GM23338 (cell line): ENCODE measurements around the gene SLC19A1. TPM values are rescaled to one million over a fixed set of nuclear protein-coding genes. Genes with fewer than 3 reads are reported as not detected.

Experiments
- CREB1 ChIP-seq: fragments of 250-450 bp; sonication (Bioruptor Pico); IDR thresholded peaks from 2 replicates; pipeline ENCODE4 v1.5.0; 2020; ENCODE audit warnings: low read depth, mild to moderate bottlenecking, moderate library complexity
- EZH2 ChIP-seq: fragments of 200-600 bp; sonication (generic); IDR thresholded peaks from one replicate; pipeline ENCODE4 v1.8.0; 2017; ENCODE audit warnings: antibody characterized with exemption, mild to moderate bottlenecking, low read depth; ENCODE audit not compliant: unreplicated experiment
- NANOG ChIP-seq: IDR thresholded peaks from 2 replicates; pipeline ENCODE4 v1.6.1; 2016; ENCODE audit warnings: antibody characterized with exemption, borderline replicate concordance
- POLR2AphosphoS5 ChIP-seq: IDR thresholded peaks from 2 replicates; pipeline ENCODE4 v1.6.1; 2016; ENCODE audit warnings: antibody characterized with exemption, low read depth
- STAT1 ChIP-seq: IDR thresholded peaks from one replicate; pipeline ENCODE4 v1.6.1; 2016; ENCODE audit warnings: antibody characterized with exemption; ENCODE audit not compliant: unreplicated experiment
- ZNF331 ChIP-seq: fragments of 250-450 bp; sonication (Bioruptor Pico); IDR thresholded peaks from 2 replicates; pipeline ENCODE4 v1.5.0; 2020; ENCODE audit warnings: low read depth, mild to moderate bottlenecking, moderate library complexity
- polyA plus RNA-seq: library from polyadenylated mRNA; unstranded; fragments of >200 nt; fragmentation: Nextera tagmentation; extraction: Ambion mirVana; gene quantifications from 2 replicates; pipeline ENCODE4 v1.2.1, GENCODE V29; 2016
- total RNA-seq: library from RNA; depleted of rRNA; stranded (reverse); fragments of >200 nt; shearing (Covaris generic); gene quantifications from 2 replicates; pipeline ENCODE4 v1.2.3, GENCODE V29; 2014
- TF ChIP-seq, protein P1 (sequence below): fragments of 250-450 bp; sonication (Bioruptor Pico); IDR thresholded peaks from 2 replicates; pipeline ENCODE4 v1.5.0; 2020; ENCODE audit warnings: mild to moderate bottlenecking, moderate library complexity
- TF ChIP-seq, protein P2 (sequence below): IDR thresholded peaks from one replicate; pipeline ENCODE4 v1.6.1; 2018; ENCODE audit warnings: antibody characterized with exemption; ENCODE audit not compliant: unreplicated experiment

The SLC19A1 gene
- total and polyA plus RNA-seq, 2 experiments from 2014 or later, result 31.2 to 33.0 TPM

DNA sequence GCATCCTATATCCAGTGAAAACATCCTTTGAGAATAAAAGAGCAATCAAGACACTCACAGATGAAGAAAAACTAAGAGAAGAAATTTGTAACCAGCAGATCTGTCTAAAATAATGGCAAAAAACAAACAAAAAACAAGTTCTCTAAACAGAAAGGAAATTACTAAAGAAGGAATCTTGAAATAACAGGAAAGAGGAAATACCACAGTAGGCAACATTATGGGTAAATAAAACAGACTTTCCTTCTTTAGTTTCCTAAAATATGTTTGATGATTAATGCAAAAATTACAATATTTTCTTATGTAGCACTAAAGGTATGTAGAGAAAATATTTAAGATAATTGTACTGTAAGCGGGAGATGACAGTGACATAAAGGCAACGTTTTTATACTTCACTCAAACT is 23.5 kb downstream of the SLC19A1 start (continued):
- TF ChIP-seq, protein P1, sequence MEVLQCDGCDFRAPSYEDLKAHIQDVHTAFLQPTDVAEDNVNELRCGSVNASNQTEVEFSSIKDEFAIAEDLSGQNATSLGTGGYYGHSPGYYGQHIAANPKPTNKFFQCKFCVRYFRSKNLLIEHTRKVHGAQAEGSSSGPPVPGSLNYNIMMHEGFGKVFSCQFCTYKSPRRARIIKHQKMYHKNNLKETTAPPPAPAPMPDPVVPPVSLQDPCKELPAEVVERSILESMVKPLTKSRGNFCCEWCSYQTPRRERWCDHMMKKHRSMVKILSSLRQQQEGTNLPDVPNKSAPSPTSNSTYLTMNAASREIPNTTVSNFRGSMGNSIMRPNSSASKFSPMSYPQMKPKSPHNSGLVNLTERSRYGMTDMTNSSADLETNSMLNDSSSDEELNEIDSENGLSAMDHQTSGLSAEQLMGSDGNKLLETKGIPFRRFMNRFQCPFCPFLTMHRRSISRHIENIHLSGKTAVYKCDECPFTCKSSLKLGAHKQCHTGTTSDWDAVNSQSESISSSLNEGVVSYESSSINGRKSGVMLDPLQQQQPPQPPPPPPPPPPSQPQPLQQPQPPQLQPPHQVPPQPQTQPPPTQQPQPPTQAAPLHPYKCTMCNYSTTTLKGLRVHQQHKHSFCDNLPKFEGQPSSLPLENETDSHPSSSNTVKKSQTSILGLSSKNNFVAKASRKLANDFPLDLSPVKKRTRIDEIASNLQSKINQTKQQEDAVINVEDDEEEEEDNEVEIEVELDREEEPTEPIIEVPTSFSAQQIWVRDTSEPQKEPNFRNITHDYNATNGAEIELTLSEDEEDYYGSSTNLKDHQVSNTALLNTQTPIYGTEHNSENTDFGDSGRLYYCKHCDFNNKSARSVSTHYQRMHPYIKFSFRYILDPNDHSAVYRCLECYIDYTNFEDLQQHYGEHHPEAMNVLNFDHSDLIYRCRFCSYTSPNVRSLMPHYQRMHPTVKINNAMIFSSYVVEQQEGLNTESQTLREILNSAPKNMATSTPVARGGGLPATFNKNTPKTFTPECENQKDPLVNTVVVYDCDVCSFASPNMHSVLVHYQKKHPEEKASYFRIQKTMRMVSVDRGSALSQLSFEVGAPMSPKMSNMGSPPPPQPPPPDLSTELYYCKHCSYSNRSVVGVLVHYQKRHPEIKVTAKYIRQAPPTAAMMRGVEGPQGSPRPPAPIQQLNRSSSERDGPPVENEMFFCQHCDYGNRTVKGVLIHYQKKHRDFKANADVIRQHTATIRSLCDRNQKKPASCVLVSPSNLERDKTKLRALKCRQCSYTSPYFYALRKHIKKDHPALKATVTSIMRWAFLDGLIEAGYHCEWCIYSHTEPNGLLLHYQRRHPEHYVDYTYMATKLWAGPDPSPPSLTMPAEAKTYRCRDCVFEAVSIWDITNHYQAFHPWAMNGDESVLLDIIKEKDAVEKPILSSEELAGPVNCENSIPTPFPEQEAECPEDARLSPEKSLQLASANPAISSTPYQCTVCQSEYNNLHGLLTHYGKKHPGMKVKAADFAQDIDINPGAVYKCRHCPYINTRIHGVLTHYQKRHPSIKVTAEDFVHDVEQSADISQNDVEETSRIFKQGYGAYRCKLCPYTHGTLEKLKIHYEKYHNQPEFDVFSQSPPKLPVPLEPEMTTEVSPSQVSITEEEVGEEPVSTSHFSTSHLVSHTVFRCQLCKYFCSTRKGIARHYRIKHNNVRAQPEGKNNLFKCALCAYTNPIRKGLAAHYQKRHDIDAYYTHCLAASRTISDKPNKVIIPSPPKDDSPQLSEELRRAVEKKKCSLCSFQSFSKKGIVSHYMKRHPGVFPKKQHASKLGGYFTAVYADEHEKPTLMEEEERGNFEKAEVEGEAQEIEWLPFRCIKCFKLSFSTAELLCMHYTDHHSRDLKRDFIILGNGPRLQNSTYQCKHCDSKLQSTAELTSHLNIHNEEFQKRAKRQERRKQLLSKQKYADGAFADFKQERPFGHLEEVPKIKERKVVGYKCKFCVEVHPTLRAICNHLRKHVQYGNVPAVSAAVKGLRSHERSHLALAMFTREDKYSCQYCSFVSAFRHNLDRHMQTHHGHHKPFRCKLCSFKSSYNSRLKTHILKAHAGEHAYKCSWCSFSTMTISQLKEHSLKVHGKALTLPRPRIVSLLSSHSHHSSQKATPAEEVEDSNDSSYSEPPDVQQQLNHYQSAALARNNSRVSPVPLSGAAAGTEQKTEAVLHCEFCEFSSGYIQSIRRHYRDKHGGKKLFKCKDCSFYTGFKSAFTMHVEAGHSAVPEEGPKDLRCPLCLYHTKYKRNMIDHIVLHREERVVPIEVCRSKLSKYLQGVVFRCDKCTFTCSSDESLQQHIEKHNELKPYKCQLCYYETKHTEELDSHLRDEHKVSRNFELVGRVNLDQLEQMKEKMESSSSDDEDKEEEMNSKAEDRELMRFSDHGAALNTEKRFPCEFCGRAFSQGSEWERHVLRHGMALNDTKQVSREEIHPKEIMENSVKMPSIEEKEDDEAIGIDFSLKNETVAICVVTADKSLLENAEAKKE, result no peak
- no peak for TF ChIP-seq EZH2
- no peak for TF ChIP-seq ZNF331 (CRISPR knock-in tag)
- no peak for TF ChIP-seq POLR2AphosphoS5
- TF ChIP-seq, protein P2, sequence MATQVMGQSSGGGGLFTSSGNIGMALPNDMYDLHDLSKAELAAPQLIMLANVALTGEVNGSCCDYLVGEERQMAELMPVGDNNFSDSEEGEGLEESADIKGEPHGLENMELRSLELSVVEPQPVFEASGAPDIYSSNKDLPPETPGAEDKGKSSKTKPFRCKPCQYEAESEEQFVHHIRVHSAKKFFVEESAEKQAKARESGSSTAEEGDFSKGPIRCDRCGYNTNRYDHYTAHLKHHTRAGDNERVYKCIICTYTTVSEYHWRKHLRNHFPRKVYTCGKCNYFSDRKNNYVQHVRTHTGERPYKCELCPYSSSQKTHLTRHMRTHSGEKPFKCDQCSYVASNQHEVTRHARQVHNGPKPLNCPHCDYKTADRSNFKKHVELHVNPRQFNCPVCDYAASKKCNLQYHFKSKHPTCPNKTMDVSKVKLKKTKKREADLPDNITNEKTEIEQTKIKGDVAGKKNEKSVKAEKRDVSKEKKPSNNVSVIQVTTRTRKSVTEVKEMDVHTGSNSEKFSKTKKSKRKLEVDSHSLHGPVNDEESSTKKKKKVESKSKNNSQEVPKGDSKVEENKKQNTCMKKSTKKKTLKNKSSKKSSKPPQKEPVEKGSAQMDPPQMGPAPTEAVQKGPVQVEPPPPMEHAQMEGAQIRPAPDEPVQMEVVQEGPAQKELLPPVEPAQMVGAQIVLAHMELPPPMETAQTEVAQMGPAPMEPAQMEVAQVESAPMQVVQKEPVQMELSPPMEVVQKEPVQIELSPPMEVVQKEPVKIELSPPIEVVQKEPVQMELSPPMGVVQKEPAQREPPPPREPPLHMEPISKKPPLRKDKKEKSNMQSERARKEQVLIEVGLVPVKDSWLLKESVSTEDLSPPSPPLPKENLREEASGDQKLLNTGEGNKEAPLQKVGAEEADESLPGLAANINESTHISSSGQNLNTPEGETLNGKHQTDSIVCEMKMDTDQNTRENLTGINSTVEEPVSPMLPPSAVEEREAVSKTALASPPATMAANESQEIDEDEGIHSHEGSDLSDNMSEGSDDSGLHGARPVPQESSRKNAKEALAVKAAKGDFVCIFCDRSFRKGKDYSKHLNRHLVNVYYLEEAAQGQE, result no peak
- TF ChIP-seq CREB1 (CRISPR knock-in tag), result no peak
- TF ChIP-seq NANOG, result no peak
- TF ChIP-seq STAT1, result no peak
